Measurements from ENCODE around the gene CDK14. TPM values are rescaled to one million over a fixed set of nuclear protein-coding genes. Genes with fewer than 3 reads are reported as not detected.

CDK14 gene
- total and polyA plus RNA-seq, 10 of the 15 experiments (the other 5 are each of a cell fraction or from before 2014, with no cell fraction given), result 6.5 to 61.3 (median 24.2) TPM

DNA sequence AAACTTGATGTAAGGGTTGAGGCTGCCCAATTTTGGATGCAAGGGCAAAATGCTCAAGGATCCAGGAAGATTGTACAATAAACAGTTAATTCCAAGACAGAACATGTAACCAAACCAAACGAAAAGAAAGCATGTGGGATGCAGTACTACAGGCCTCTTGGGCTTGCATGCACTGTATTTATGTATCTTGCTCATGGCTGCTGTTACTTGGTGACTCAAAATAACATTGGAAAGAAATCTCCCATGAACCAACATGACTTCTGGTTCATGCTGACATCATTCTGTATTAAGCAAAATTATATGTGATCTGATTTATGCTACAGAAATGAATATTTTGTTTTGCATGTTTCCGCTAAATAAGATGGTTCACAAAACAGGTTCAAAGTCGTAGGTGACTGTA lies 602.2 kb downstream of the CDK14 start (continued):
- TF ChIP-seq, protein P1, sequence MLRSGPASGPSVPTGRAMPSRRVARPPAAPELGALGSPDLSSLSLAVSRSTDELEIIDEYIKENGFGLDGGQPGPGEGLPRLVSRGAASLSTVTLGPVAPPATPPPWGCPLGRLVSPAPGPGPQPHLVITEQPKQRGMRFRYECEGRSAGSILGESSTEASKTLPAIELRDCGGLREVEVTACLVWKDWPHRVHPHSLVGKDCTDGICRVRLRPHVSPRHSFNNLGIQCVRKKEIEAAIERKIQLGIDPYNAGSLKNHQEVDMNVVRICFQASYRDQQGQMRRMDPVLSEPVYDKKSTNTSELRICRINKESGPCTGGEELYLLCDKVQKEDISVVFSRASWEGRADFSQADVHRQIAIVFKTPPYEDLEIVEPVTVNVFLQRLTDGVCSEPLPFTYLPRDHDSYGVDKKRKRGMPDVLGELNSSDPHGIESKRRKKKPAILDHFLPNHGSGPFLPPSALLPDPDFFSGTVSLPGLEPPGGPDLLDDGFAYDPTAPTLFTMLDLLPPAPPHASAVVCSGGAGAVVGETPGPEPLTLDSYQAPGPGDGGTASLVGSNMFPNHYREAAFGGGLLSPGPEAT (IDR thresholded peaks at IDR 0.05; ENCODE audit: low read depth), result no peak
- no peak for TF ChIP-seq FOXM1 (IDR thresholded peaks at IDR 0.05; ENCODE audit: low read depth, low read length)
- TF ChIP-seq CREM (IDR thresholded peaks at IDR 0.05; ENCODE audit: low read depth), result no peak
- TF ChIP-seq, protein P2, sequence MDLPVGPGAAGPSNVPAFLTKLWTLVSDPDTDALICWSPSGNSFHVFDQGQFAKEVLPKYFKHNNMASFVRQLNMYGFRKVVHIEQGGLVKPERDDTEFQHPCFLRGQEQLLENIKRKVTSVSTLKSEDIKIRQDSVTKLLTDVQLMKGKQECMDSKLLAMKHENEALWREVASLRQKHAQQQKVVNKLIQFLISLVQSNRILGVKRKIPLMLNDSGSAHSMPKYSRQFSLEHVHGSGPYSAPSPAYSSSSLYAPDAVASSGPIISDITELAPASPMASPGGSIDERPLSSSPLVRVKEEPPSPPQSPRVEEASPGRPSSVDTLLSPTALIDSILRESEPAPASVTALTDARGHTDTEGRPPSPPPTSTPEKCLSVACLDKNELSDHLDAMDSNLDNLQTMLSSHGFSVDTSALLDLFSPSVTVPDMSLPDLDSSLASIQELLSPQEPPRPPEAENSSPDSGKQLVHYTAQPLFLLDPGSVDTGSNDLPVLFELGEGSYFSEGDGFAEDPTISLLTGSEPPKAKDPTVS (IDR thresholded peaks at IDR 0.05; ENCODE audit: low read depth, low read length), result no peak
- TF ChIP-seq SP1 (IDR thresholded peaks at IDR 0.05; ENCODE audit: low read depth, low read length), result no peak
- TF ChIP-seq MEF2B (IDR thresholded peaks at IDR 0.05; ENCODE audit: partially characterized antibody, poor library complexity, severe bottlenecking), result no peak
- TF ChIP-seq, protein P3, sequence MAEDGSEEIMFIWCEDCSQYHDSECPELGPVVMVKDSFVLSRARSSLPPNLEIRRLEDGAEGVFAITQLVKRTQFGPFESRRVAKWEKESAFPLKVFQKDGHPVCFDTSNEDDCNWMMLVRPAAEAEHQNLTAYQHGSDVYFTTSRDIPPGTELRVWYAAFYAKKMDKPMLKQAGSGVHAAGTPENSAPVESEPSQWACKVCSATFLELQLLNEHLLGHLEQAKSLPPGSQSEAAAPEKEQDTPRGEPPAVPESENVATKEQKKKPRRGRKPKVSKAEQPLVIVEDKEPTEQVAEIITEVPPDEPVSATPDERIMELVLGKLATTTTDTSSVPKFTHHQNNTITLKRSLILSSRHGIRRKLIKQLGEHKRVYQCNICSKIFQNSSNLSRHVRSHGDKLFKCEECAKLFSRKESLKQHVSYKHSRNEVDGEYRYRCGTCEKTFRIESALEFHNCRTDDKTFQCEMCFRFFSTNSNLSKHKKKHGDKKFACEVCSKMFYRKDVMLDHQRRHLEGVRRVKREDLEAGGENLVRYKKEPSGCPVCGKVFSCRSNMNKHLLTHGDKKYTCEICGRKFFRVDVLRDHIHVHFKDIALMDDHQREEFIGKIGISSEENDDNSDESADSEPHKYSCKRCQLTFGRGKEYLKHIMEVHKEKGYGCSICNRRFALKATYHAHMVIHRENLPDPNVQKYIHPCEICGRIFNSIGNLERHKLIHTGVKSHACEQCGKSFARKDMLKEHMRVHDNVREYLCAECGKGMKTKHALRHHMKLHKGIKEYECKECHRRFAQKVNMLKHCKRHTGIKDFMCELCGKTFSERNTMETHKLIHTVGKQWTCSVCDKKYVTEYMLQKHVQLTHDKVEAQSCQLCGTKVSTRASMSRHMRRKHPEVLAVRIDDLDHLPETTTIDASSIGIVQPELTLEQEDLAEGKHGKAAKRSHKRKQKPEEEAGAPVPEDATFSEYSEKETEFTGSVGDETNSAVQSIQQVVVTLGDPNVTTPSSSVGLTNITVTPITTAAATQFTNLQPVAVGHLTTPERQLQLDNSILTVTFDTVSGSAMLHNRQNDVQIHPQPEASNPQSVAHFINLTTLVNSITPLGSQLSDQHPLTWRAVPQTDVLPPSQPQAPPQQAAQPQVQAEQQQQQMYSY (CRISPR knock-in tag; IDR thresholded peaks at IDR 0.05), result no peak
- TF ChIP-seq BHLHE40 (IDR thresholded peaks at IDR 0.05; ENCODE audit: borderline replicate concordance in 1 of 2, low read depth in 2 of 2, low read length in 1 of 2), result no peak

All from GM12878 (cell line).